GM19193 (cell line): ENCODE measurements around the gene EPN3.

ENCODE experiments used
- POLR2A ChIP-seq: IDR thresholded peaks from 4 replicates; pipeline ENCODE4 v1.6.1; 2011; ENCODE audit not compliant: insufficient read depth, insufficient read length; ENCODE audit errors: extremely low read depth

Gene EPN3

DNA sequence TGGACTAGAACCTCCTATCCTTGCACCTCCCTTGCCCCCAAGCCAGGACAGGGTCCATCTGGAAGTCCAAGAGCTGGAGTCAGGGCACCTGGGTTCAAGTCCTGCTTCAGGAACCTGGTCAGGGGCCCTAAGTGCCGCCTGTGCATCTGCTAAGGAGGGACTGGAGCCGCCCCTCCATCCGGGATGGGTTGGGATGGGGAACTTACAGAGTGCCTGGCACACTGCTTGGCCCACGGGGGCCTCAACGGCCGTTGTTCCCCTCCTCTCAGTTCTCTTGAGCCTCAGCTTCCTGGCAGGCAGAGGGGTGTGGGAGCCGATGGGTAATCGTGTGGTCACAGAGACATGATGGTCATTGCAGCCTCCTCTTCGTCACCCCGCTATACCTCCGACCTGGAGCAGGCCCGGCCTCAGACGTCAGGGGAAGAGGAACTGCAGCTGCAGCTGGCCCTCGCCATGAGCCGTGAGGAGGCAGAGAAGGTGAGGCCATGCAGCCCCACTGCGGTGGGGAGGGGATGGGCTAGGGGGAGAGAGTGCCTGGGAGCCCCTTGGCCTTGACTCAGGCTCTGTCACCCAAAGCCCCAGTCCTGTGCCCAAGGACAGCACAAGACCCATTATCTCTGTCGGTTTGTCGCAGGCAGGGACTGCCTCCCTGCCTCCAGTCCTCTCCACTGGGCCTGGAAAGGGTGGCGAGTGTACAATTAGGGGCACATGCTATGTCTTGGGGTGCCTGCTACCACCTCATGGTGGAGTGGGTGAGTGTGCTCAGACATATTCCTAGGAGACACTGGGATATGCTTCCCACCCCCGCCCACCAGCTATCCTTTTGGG, 5.4 kb downstream of the EPN3 start:
- no peak for TF ChIP-seq POLR2A

DNA sequence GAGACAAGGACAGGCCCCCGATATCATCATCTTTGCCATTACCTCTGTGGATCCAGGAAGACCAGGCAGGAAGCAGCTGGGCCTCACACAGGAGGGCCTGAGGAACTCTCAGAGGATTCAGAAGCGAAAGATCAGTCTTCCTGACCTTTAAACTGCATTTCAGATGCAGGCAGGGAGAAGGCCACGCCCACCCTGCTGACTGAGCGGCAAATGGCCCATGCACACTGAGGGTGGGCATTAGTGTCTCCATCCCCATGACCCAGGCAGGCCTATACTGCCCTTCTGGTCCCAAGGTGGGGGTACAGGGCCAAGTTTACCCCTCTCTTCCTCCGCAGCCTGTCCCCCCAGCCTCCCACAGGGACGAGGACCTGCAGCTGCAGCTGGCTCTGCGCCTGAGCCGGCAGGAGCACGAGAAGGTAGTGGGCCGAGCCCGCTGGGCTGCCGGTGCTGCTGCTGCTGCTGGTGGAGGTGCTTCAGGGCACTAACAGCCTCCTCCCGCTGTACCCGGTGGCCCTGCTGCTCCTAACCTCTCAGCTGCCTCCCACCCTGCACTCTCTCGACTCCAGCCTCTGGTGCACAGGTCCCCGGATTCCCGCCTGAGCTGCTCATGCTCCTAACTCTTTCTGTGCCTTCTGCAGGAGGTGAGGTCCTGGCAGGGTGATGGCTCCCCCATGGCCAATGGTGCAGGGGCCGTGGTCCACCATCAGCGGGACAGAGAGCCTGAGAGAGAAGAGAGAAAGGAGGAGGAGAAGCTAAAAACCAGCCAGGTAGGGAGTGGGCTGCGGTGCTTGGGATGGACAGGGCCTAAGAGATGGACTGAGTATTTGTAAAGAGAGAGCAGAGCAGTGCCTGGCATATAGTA, 6.2 kb downstream of the EPN3 start:
- TF ChIP-seq POLR2A, result no peak

DNA sequence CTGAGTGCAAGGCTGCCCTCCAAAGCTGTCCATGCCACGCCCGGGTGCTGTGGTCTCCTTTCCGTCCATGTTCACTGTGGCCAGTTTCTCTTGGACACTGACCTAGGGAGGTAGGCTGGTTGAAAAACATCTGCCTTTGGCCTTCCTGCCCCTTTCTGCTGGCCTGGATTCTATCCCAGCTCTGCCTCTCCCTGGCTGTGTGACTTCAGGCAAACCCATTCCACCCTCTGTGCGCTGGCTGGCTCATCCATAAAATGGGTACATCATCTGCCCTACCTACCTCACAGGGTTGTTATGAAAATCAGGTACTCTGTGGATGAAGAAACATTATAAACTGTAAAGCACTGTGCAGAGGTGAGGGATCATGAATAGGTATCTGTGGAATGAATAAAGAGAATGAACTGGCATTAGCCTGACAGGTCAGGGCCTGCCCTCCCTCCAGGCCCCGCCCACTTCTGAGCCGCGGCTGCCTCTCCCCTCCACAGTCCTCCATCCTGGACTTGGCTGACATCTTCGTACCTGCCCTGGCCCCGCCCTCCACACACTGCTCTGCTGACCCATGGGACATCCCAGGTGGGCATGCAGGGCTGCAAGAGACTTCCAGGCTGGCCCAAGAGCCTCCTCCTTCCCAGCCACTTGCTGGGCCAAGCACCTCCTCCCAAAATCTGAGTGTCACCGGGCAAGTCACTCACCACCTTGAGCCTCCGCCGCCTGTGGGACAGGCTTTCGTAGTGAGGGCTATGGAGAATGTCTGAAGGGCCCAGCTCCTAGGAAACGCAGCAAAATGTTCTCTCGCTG, 7.4 kb downstream of the EPN3 start:
- TF ChIP-seq POLR2A, result no peak

DNA sequence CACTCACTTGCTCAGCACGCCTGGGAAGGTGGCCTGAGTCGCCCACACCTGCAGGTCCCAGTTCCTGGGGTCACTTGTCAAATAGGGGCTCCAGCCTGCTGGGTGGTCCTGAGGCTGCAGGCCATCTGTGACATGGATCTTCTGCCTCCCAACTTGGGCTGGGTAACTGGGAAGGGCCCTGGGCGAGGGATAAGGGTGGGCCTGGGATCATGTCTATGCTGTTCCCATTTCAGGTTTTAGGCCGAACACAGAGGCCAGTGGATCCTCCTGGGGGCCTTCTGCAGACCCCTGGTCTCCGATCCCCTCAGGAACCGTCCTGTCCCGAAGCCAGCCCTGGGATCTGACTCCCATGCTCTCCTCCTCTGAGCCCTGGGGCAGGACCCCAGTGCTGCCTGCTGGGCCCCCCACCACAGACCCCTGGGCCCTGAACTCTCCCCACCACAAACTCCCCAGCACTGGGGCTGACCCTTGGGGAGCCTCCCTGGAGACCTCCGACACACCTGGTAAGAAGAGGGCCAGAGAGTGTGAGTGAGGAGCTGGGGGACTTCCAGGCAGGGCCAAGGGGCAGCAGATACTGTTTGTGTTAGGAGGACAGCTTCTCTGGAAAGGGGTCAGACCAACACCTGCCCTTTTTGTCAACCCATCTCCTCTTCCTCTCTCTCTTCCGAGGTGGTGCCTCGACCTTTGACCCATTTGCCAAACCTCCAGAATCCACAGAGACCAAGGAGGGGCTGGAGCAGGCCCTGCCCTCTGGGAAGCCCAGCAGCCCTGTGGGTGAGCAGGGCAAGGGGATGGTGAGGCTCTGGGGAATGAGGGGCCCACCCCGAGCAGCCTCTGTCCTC, 8.2 kb downstream of the EPN3 start:
- no peak for TF ChIP-seq POLR2A

DNA sequence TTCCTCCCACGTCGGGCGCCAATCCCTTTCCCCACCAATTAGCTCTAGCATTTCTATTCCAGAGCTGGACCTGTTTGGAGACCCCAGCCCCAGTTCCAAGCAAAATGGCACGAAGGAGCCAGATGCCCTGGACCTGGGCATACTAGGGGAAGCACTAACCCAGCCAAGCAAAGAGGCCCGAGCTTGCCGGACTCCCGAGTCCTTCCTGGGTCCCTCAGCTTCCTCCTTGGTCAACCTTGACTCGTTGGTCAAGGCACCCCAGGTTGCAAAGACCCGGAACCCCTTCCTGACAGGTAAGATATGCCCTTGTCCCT, 8.8 kb downstream of the EPN3 start:
- no peak for TF ChIP-seq POLR2A

DNA sequence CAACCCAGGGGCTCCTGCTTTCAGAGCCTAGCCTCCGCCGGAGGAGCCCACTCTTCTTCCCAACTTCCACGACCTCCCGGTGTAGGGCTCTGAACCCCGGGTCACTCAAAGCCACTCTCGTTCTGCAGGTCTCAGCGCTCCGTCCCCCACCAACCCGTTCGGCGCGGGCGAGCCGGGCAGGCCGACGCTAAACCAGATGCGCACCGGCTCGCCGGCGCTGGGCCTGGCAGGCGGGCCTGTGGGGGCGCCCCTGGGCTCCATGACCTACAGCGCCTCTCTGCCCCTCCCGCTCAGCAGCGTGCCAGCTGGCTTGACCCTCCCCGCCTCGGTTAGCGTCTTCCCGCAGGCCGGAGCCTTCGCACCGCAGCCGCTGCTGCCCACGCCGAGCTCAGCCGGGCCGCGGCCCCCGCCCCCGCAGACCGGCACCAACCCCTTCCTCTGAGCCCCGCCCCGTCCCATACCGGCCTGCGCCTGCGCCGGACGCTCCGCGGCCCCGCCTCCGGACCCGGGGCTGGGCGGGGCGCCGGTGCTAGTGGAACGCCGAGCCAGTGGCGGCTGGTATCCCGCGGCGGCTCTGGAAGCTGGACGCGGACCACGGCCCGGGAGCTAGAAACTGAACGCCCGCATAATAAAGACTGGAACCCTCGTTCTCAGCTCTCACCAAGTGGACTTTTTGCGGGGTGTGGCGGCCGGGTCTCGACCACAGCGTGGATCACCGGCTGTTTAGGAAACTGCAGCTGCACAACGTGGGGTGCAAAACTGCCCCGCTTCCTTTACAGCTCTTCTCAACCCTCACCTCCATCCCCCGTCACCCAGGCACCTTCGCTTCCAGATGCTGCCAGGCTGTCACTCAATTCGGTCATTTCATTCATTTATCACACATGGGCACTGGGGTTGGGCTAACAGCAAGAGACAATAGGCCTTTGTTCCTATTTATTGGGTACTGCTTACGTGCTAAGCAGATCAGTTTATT, 9.5 kb downstream of the EPN3 start:
- peak; percentile 44 for TF ChIP-seq POLR2A

DNA sequence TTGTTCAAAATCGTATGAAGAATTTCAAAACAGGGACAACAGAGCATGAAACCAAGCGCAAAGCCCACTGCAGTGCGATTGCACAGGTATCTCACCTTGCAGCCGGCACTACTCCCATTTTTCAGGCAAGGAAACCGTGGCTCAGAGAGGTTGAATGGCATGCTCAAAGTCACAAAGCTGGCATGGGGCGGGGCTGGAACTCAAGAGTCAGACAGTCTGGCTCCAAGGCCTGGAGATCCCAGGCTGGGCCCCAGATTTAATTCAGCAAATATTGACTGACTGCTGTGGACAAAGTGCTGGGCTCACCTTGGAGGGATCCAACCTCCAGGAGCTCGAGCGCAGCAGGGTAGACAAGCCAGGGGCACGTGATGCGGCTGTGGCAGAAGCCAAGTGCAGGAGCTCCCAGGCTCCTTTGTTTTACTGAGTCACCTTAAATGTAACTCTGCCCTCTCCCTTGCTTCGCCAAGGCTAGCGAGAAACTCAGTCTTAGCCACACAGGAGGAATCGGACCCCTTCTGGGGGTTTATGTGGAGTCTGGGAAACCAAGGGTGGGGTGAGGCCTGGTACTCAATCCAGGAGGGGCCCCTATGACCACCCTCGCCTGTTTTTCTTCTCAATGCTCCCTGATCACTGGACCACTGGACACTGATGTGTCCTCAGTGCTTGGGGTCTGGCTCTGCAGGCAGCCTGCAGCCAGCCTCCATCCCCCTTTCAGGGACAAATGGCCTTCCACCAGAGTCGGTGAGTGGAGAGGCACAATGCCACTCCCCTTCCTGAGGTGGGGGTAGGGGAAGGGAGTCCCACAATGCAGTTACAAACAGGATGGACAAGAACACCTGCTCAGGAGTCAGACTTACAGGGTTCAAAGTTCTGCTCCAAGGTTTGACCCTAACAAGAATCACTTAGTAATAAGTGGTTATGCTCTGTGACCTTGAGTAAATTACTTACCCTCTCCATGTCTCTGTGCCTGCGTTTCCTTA, 10.6 kb downstream of the EPN3 start:
- no peak for TF ChIP-seq POLR2A

DNA sequence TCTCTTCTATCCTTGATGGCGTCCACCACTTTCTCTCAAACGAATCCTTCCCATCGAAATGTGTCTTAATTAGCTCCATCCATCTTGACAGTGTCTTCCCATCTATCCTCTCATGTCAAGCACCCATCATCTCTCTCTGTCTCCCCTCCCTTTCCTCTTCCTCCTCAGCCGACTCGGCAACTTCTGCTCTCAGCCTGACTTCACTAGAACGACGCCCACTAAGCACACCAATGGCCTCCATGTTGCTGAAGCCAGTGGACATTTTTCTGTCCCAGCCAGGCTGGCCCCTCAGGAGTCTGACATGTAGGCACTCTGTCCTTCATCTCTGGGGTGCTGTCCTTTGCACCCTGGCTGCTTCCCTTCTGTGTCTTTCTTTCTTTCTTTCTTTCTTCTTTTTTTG, 12.0 kb downstream of the EPN3 start:
- no peak for TF ChIP-seq POLR2A

DNA sequence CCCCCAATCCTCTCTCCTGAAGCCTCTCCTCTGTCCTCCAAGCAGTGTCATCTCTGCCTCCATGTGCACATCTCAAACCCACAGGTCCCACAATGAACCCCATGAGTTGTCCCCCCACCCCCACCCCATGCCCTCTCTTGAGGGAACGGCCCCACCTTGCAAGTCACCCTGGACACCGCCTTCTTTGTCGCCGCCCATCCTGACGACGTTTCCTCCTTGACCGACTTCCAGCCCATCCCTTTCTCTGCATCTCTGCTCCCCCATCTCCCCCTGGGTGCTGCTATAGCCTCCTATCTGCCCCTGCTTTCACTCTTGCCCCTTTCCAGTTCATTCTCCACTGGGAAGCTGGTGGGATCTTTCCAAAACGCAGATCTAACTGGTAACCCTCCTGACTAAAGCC, 12.8 kb downstream of the EPN3 start:
- no peak for TF ChIP-seq POLR2A

DNA sequence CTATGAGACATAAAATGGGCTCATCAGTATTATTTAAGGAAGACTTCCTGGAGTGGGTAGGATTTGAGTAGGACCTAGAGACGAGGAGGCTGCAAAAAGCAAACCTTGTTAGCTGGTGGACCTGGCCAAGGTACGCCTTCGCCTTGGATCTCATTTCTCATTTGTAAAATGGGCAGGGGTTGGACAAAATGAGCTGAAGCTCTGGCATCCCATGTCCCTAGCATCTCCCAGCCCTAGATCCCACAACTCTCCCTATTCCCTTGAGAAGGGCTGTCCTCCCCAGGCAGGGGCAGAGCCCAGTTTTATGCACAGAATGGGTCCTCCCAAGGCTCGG, 14.1 kb downstream of the EPN3 start:
- no peak for TF ChIP-seq POLR2A

DNA sequence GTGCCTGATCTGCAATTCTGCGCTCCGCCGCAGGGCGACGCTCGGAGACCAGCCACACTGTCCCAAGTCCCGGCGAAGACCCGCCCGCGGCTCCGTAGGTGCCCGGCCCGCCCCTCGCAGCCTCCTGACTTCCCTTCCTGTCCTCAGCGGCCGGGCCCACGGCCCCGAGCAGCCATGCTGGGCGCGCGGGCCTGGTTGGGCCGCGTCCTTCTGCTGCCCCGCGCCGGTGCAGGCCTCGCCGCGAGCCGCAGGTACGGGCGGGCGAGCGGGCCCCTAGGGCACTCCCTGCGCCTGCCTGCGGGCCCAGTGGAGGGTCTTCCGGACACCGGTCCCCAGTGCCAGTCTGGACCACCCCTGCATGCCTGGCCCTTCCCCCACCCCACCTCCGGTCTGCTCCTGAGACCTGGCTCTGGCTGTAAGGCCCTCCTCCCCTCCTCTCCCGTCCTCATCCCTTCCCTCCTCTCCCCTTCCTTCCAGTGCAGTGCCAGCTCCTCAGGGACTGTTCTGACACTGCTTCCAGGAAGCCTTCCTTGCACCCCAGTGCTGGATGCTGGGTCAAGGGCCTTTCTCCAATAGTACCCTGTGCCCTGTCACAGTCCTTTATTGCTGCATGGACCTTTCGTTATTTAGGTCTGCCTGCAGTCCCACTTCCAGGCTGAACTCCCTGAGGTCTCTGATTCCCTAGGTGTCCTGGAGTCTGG, 14.7 kb downstream of the EPN3 start, which contains the start of gene SPATA20:
Gene SPATA20, plus strand, starts transcription at position 140 of the 701 bp plus-strand sequence. Its CDS starts 35 bp downstream, at position 175.
- peak; percentile 68 for TF ChIP-seq POLR2A

DNA sequence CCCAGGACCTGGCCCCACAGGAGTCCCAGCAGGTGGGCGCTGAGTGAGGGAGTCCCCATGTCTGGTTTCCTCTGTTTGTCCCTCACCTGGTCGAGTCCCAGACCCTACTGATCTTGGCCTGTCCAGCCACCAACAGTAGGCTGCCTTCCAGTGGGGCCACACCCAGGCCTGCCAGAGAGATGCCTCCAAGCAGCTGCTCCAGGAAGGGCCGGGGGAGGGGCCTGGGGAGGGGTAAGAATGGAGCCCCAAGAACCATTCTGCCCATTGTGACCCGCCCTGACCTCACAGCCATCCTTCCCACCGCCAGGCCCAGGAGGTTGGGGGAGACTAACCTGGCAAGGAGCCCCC, 15.2 kb downstream of the EPN3 start:
- TF ChIP-seq POLR2A, result no peak

DNA sequence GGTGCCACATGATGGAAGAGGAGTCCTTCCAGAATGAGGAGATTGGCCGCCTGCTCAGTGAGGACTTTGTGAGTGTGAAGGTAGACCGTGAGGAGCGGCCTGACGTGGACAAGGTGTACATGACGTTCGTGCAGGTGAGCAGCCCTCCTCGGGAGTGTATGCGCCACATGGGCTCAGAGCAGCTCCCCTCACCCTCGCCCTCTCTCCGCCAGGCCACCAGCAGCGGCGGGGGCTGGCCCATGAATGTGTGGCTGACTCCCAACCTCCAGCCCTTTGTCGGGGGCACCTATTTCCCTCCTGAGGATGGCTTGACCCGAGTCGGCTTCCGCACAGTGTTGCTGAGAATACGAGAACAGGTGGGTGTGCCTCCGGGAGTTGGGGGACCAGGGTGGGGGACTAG, 16.3 kb downstream of the EPN3 start:
- TF ChIP-seq POLR2A, result no peak
